ENCODE measurements around the gene KCNJ11. TPM values are rescaled to one million over a fixed set of nuclear protein-coding genes. Genes with fewer than 3 reads are reported as not detected.
A peak's percentile ranks its signal among the peaks of the same experiment; 100 is the strongest.

The KCNJ11 gene
- total and polyA plus RNA-seq, 3 donors from 2014 or later: 1.4 to 2.1 (median 1.7) TPM

DNA sequence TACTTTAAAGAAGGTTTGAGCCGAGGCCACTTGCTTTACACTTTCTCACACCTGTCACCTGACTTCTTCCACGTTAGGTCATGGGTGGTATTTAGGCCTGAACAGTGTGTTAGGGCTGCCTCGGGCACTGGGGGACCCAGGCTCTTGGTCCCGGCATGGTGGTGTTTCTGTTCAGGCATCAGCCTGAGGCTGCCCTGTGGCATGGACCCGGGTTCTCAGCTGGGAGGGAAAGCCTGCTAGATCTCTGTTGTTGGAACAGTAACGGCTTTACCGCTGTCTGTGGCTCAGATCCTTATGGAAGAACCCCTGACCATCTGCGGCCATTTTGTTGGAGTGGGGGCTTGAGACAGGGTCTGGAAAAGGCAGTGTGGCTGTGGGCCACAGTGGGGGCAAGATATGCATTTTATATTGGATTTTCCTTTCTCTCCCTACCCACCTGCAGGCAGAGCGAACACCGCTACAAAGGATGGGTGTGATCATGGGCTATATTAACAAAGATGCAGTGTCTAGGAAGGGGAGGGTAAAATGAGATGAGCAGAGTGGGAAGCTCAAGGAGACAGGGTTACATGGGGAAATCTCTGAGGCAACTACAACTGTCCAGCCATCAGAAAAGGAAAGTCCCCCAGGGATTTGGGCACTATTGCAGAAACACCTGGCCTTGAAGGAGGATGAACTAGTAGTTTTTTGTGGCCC lies 1.6 kb upstream of the KCNJ11 start:
- no peak for TF ChIP-seq POLR2A (IDR thresholded peaks at IDR 0.05)
- TF ChIP-seq, protein P1, sequence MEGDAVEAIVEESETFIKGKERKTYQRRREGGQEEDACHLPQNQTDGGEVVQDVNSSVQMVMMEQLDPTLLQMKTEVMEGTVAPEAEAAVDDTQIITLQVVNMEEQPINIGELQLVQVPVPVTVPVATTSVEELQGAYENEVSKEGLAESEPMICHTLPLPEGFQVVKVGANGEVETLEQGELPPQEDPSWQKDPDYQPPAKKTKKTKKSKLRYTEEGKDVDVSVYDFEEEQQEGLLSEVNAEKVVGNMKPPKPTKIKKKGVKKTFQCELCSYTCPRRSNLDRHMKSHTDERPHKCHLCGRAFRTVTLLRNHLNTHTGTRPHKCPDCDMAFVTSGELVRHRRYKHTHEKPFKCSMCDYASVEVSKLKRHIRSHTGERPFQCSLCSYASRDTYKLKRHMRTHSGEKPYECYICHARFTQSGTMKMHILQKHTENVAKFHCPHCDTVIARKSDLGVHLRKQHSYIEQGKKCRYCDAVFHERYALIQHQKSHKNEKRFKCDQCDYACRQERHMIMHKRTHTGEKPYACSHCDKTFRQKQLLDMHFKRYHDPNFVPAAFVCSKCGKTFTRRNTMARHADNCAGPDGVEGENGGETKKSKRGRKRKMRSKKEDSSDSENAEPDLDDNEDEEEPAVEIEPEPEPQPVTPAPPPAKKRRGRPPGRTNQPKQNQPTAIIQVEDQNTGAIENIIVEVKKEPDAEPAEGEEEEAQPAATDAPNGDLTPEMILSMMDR (IDR thresholded peaks at IDR 0.05): no peak
- no peaks in the 10 kb centered on the region for H3K36me3 ChIP-seq (ENCODE audit: low read depth, missing control alignments)
- 49 to 51% methylated on average over 10 of the region's 10 CpGs for WGBS, 2 donors
- H3K4me1 ChIP-seq: peaks cover 3% of the 10 kb centered on the region
- H3K9me3 ChIP-seq: no peaks in the 10 kb centered on the region
- H3K27me3 ChIP-seq: no peaks in the 10 kb centered on the region
- peak overlapping the region in 1 of 2 donors; percentile 54 for H3K4me3 ChIP-seq
- DNase-seq: no peak
- intact Hi-C loops (cut with DNase I; ENCODE audit: low total_unique reads): loop anchor here (5.0 kb wide), 1 partner anchor 112 kb away; no protein-coding TSS in a partner anchor
- no peak overlapping the region for H3K27ac ChIP-seq

DNA sequence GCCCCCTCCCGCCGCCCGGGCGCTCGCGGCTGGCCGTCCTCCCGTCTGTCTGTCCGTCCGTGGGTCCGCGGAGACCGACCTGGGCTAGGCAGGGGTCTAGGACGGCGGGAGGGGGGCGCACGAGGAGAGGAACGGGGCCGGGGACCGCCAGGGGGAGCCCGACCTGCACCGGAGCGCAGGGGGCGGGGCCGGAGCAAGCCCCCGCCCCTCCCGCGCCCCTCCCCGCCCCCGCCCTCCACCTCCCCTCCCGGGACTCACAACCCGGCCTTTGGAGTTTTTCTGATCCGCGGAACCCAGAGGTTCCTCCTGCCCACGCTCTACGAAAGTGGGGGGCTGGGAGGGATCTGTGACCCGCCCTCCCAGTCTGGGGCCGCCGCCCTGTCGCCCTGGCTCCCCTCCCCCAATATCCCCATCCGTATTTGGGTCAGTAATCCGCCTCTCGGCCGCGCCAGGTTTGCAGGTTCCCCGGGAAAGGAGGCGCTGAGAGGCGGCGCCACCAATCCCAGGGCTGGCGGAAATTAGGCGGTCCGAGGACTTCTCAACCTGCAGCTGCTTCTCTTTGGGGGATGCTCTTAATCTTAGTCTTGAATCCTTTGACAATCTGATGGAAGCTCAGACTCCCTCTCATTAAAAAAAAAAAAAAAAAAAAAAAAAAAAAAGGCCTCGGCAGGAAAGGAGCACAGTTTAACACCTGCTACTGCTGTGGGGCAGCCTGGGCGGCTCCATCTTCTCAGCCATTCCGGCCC lies 925 bp upstream of the KCNJ11 start:
- 3 to 14% methylated on average over 9 to 42 of the region's 55 CpGs for whole genome bisulfite sequencing, 2 donors
- Histone ChIP-seq H3K4me3 (peak overlapping the region; percentile 45 to 54), H3K36me3 (ENCODE audit: low read depth, missing control alignments) (no peaks in the 10 kb centered on the region), H3K9me3 (no peaks in the 10 kb centered on the region), H3K27me3 (no peaks in the 10 kb centered on the region), H3K4me1 (peaks cover 3% of the 10 kb centered on the region), H3K27ac (no peak overlapping the region)
- TF ChIP-seq POLR2A (IDR thresholded peaks at IDR 0.05): no peak
- TF ChIP-seq, protein P1 (IDR thresholded peaks at IDR 0.05): peak in 2 of 3 experiments; percentile 23 to 65
- intact Hi-C loops (cut with DNase I; ENCODE audit: low total_unique reads): loop anchor here (5.0 kb wide), 1 partner anchor 113 kb away; no protein-coding TSS in a partner anchor
- peak; percentile 82 for DNase-seq

DNA sequence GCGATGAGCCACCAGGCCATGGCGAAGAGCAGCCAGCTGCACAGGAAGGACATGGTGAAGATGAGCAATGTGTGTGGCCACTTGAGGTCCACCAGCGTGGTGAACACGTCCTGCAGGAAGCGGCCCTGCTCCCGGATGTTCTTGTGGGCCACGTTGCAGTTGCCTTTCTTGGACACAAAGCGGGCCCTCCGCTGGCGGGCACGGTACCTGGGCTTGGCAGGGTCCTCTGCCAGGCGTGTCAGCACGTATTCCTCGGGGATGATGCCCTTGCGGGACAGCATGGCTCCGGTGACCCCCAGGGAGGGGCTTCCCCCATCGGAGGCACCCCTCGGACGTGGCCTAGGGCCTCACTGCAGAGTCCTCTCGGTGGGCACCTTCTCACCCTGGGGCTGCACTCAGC lies 648 bp downstream of the KCNJ11 start:
- Histone ChIP-seq H3K4me3 (no peak overlapping the region), H3K27me3 (no peaks in the 10 kb centered on the region), H3K9me3 (no peaks in the 10 kb centered on the region), H3K27ac (no peak overlapping the region), H3K4me1 (peaks cover 3% of the 10 kb centered on the region), H3K36me3 (ENCODE audit: low read depth, missing control alignments) (no peaks in the 10 kb centered on the region)
- DNase-seq: no peak
- TF ChIP-seq, protein P1 (IDR thresholded peaks at IDR 0.05): no peak
- TF ChIP-seq POLR2A (IDR thresholded peaks at IDR 0.05): no peak
- intact Hi-C loops (cut with DNase I; ENCODE audit: low total_unique reads): loop anchor here (5.0 kb wide), 1 partner anchor 114 kb away; no protein-coding TSS in a partner anchor
- WGBS, 2 donors: 90 to 92% methylated on average over 15 to 20 of the region's 20 CpGs

DNA sequence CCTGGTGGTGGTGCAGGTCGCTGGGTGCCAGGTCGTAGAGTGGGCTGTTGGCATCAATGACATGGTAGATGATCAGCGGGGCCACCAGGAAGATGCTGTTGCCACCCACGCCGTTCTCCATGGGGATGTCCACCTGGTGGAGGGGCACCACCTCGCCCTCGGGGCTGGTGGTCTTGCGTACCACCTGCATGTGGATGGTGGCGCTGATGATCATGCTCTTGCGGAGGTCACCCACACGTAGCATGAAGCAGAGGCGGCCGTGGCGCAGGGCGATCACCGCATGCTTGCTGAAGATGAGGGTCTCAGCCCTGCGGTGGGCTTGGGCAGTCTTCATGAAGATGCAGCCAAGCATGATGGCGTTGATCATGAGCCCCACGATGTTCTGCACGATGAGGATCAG lies 1.2 kb downstream of the KCNJ11 start:
- no peak for DNase-seq
- TF ChIP-seq, protein P1 (IDR thresholded peaks at IDR 0.05): no peak
- no peak for TF ChIP-seq POLR2A (IDR thresholded peaks at IDR 0.05)
- intact Hi-C loops (cut with DNase I; ENCODE audit: low total_unique reads): loop anchor here (5.0 kb wide), 1 partner anchor 115 kb away; no protein-coding TSS in a partner anchor
- Histone ChIP-seq H3K4me3 (no peak overlapping the region), H3K27me3 (no peaks in the 10 kb centered on the region), H3K4me1 (peaks cover 3% of the 10 kb centered on the region), H3K36me3 (ENCODE audit: low read depth, missing control alignments) (no peaks in the 10 kb centered on the region), H3K9me3 (no peaks in the 10 kb centered on the region), H3K27ac (no peak overlapping the region)
- 86 to 94% methylated on average over 15 to 20 of the region's 20 CpGs for WGBS, 2 donors

Measured in testis (tissue), 3 donors.